Epidermal melanocyte (primary cell): ENCODE data around the gene PIH1D1.
A peak's percentile ranks its signal among the peaks of the same experiment; 100 is the strongest.
"Not testable (repeated sequence)": the region's sequence is repeated elsewhere in the genome, so short reads cannot be mapped to it uniquely, and the experiment has no call there.

Experiments
- DNase-seq: peaks from one replicate; pipeline ENCODE4 v3.0.0; 2011; ENCODE audit warnings: low spot score; ENCODE audit not compliant: insufficient read length

The PIH1D1 gene

GRCh38 chr19:49481020-49481683 lies 29.5 kb upstream of the PIH1D1 start:
- no peak for DNase-seq

GRCh38 chr19:49479975-49480628 lies 28.5 kb upstream of the PIH1D1 start:
- no peak for DNase-seq

GRCh38 chr19:49475995-49476880 lies 24.6 kb upstream of the PIH1D1 start:
- DNase-seq: no peak

- DNase-seq: no peak
Observed at GRCh38 chr19:49475191-49475917, 23.7 kb upstream of the PIH1D1 start.

- DNase-seq: no peak
Observed at GRCh38 chr19:49474542-49474924, 22.9 kb upstream of the PIH1D1 start.

- DNase-seq: peak; percentile 97
Observed at GRCh38 chr19:49473868-49474541, 22.4 kb upstream of the PIH1D1 start, which contains the start of gene FLT3LG. TSS of gene FLT3LG (plus strand) at chr19:49474215. CDS start at chr19:49474640, 425 bp downstream.

GRCh38 chr19:49473501-49473867 lies 21.9 kb upstream of the PIH1D1 start:
- not testable (repeated sequence) for DNase-seq

- DNase-seq: no peak
Observed at GRCh38 chr19:49472936-49473335, 21.3 kb upstream of the PIH1D1 start.

GRCh38 chr19:49470615-49470978 lies 19.0 kb upstream of the PIH1D1 start:
- DNase-seq: no peak

GRCh38 chr19:49469828-49470614 lies 18.4 kb upstream of the PIH1D1 start:
- no peak for DNase-seq

GRCh38 chr19:49468746-49469447 lies 17.3 kb upstream of the PIH1D1 start:
- DNase-seq: no peak

GRCh38 chr19:49468199-49468598 lies 16.6 kb upstream of the PIH1D1 start:
- DNase-seq: no peak

GRCh38 chr19:49465371-49465770 lies 13.8 kb upstream of the PIH1D1 start:
- DNase-seq: no peak

- no peak for DNase-seq
Observed at GRCh38 chr19:49463960-49464740, 12.5 kb upstream of the PIH1D1 start.

- no peak for DNase-seq
Observed at GRCh38 chr19:49462492-49462891, 10.9 kb upstream of the PIH1D1 start.

GRCh38 chr19:49461656-49462055 lies 10.0 kb upstream of the PIH1D1 start:
- no peak for DNase-seq

- not testable (repeated sequence) for DNase-seq
Observed at GRCh38 chr19:49461130-49461529, 9.5 kb upstream of the PIH1D1 start.

GRCh38 chr19:49459388-49459787 lies 7.8 kb upstream of the PIH1D1 start:
- DNase-seq: no peak

- no peak for DNase-seq
Observed at GRCh38 chr19:49458567-49458903, 6.9 kb upstream of the PIH1D1 start.
